ENCODE data around the gene ACBD4.

Gene ACBD4

DNA sequence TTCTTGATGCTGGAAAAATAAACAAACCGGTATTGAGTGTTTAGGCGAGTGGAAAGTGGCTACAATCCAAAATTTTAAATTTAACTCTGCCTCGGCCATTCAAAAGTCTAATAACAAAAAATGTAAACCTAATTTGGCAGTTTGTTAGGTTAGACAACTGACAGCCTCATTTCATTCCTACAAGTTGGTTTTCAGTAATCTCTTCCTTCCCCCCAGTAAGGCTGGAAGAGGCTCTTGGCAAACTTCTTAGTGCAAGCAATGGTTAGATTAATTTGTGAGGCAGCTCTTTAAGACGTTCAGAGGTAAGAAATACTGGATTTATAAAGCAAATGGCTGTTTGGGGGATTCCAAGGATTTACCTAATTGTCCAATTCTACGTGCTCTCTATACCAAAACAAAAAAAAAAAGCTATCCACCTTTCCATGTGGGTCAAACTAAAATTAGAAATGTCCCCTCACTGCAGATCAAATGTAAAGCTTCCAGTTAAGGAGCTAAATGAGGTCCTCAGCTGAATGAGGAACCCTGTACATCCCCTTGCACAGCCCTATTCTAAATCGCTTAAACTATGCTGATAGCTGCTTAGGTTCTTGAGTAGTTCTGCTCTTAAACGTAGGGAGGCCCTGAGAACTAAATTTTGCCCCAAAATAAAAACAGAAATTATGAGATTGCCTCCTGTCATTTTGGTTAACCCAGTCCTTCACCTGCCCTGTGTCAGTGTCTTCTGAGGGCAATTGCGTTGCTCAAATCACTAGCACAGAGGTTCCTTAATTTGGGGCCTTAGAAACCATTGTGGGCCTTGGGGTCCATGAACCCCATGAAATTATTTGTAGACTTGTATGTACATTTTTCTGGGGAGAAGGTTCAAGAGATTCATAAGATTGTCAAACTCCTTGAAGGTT, 15.7 kb downstream of the ACBD4 start:
- Mint-ChIP-seq H3K27me3 (no peaks in the 10 kb centered on the region), H3K4me1 (ENCODE audit: low read depth) (peaks cover 47% of the 10 kb centered on the region), H3K9me3 (no peaks in the 10 kb centered on the region), H3K27ac (peak overlapping the region; percentile 60), H3K4me3 (peak overlapping the region; percentile 55), H3K36me3 (ENCODE audit: low read depth) (peaks cover 43% of the 10 kb centered on the region)
- intact Hi-C loops (cut with micrococcal nuclease), result no loop called here

DNA sequence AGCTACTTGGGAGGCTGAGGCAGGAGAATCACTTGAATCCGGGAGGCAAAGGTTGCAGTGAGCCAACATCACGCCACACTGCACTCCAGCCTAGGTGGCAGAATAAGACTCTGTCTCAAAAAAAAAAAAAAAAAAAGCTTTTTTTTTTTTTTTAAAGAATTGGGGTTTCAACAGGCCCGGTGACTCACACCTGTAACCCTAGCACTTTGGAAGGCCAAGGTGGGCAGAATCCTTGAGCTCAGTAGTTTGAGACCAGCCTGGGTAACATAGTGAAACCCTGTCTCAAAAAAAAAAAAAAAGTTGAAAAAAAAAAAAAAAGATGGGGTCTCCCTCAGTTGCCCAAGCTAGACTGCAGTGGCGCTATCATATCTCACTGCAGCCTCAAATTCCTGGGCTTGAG, 19.5 kb downstream of the ACBD4 start:
- peaks cover 31% of the 10 kb centered on the region for H3K36me3 Mint-ChIP-seq (ENCODE audit: low read depth)
- H3K27ac Mint-ChIP-seq, result peak overlapping the region; percentile 25
- H3K4me3 Mint-ChIP-seq, result no peak overlapping the region
- H3K9me3 Mint-ChIP-seq, result no peaks in the 10 kb centered on the region
- intact Hi-C loops (cut with micrococcal nuclease), result no loop called here
- H3K4me1 Mint-ChIP-seq (ENCODE audit: low read depth), result peaks cover 50% of the 10 kb centered on the region
- no peaks in the 10 kb centered on the region for H3K27me3 Mint-ChIP-seq

DNA sequence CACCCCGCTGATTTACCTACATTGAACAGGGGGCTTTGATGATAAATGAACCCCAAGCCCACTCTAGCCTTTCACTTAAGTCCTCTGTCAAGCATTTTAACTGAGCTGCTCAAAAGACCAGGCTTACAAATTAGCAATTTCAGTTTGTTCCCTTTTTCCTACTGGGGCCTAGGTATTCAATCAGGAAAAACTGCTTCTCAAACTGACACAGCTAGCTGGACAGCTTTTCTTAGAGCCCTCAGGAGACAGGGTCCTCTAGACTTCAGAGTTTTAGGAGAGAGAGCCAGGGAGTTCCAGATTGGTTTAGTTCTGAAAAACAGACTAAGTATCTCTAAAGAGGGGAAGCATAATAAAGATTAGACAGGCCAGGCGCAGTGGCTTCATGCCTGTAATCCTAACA, 20.0 kb downstream of the ACBD4 start:
- Mint-ChIP-seq H3K4me3 (no peak overlapping the region), H3K9me3 (no peaks in the 10 kb centered on the region), H3K27me3 (no peaks in the 10 kb centered on the region), H3K27ac (peak overlapping the region; percentile 25), H3K36me3 (ENCODE audit: low read depth) (peaks cover 30% of the 10 kb centered on the region), H3K4me1 (ENCODE audit: low read depth) (peaks cover 51% of the 10 kb centered on the region)
- intact Hi-C loops (cut with micrococcal nuclease), result no loop called here

DNA sequence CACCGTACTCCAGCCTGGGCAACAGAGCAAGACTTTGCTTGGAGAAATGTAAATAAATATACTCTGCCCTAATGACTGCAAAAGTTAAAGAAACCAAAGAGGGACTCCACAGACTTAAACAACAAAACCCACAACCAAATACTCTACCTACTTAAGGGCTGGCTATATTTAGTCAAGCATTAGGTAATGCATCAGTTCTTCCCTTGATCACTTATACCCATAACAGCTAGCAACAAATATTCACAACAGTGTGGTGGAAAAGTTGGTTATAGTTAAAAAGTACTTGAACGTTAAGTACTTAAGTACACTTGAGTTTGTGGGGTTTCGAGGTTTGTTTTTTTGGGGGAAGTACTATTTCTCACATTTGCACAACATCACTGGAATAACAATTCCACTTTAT, 20.8 kb downstream of the ACBD4 start:
- Mint-ChIP-seq H3K9me3 (no peaks in the 10 kb centered on the region), H3K27ac (no peak overlapping the region), H3K4me1 (ENCODE audit: low read depth) (peaks cover 47% of the 10 kb centered on the region)

DNA sequence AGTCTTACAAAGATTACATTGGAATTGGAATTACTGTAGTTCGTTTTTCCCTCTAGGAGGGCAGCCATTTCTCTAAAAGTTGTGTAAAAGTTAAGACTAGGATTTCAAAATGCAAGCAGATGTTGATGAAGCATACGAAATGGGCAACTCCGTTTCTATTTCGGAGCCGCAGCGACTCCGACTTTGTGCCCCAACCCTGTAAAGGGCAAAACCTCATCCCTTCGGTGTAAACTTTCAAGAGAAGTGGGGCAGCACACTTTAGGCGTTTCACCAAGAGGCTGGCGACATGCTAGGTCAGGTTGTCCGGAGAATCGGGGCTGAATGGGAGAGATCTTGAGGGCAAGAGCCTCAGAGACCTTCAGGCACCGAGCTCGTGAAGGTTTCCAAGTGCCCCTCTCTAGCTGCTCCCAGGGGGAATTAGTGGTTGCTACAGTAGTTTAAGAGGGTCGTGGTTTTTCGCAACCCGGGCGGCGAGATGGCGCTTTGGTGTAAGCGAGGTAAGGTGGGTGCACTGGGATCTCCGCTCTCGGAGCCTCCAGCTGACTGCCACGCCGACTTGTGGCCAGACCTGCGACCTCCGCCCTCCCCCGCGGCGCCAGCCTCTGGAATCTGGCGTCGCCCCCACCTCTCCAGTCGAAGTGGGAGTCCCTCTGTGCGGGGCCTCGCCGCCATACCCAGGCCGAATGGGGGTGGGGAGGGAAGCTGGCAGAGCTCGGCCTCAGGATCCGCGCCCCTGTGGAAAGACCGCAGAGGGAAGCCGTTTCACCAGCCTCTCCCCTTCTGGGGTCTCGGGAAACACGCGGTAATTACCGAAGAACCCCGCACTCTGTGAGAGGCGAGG, 25.2 kb downstream of the ACBD4 start:
- Mint-ChIP-seq H3K9me3 (no peaks in the 10 kb centered on the region), H3K27me3 (no peaks in the 10 kb centered on the region), H3K4me3 (peak overlapping the region; percentile 99), H3K36me3 (ENCODE audit: low read depth) (peaks cover 36% of the 10 kb centered on the region), H3K27ac (peak overlapping the region; percentile 97), H3K4me1 (ENCODE audit: low read depth) (peaks cover 55% of the 10 kb centered on the region)
- intact Hi-C loops (cut with micrococcal nuclease), result loop anchor here (1.0 kb wide), 2 partner anchors 12 kb away; partner anchors contain the start of gene HEXIM1

More for the DNA sequence above, 20.8 kb downstream of the ACBD4 start:
- Mint-ChIP-seq H3K4me3 (no peak overlapping the region), H3K27me3 (no peaks in the 10 kb centered on the region), H3K36me3 (ENCODE audit: low read depth) (peaks cover 38% of the 10 kb centered on the region)
- intact Hi-C loops (cut with micrococcal nuclease), result no loop called here

DNA sequence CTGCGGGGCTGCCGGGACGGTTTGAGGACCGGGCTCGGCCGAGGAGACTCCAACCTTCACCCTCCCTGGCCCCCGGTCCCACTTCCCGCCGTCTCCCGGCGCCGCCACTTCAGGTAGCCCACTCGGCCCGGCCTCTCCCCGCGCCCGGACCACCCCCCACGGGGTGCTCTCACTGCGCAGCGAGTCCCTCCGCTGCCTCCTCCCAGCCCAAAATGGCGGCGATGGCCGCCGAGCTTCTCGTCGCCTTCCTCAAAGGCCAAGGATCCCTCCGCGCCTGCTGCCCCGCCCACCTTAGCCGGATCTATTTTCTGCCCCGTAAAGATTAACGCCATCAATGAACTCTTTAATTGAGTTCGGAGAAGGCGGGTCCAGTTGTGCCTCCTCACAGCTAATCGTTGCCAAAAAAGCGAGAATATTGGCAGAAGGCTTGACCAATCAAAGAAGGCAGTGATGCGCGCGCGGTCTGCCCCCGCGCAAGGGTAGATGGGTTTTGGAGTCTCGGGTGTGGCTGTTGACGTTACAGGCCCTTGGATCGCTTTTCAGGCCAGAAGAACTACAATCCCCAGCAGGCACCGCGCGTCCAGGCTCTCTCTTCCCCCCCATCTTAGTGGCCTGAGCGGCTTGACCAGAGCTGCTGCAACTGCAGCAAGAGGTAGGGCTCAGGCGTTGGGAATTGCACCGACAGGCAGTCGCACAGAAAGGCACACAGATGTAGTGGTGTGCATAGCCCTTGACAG, 26.0 kb downstream of the ACBD4 start, which contains the start of gene HEXIM2:
HEXIM2 (plus strand) TSS at position 588 of the 737 bp plus-strand sequence. CDS start 919 bp downstream, outside the sequence.
- Mint-ChIP-seq H3K4me1 (ENCODE audit: low read depth) (peaks cover 57% of the 10 kb centered on the region), H3K27me3 (no peaks in the 10 kb centered on the region)

DNA sequence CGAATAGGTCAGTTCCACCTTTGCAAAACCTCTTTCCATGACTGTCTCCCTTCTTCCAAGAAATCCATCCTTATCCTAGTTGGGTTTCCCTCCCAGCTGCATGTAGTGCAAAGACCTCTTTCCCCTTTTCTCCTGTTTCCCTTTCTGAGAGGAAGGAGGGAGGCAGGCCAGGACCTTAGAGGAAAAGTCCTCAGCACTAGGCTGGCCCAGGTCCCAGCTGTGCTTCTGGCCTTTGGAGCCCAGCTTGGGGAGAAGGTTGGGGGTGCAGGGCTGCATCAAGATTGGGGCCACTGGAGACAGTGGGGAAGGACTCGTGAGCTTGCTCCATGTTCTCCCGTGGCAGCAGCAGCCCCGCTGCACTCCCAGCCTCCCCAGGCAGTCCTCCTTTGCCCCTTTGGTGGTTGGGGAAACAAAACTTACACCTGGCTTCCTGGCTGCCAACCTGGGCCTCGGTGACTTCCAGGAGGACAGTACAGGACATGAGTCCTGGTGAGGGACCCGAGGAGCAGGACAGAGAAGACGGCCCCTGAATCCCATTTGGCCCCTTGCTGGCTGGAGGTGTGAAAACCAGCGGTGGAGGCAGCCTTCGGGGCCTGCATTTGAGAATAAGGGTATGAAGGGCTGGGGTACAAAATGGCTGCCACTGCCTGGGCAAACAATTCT, 26.7 kb downstream of the ACBD4 start:
- Mint-ChIP-seq H3K9me3 (no peaks in the 10 kb centered on the region), H3K27ac (peak overlapping the region; percentile 97), H3K4me3 (peak overlapping the region; percentile 99), H3K4me1 (ENCODE audit: low read depth) (peaks cover 59% of the 10 kb centered on the region), H3K27me3 (no peaks in the 10 kb centered on the region), H3K36me3 (ENCODE audit: low read depth) (peaks cover 30% of the 10 kb centered on the region)
- intact Hi-C loops (cut with micrococcal nuclease), result no loop called here

More for the DNA sequence above, 26.0 kb downstream of the ACBD4 start, which contains the start of gene HEXIM2:
- Mint-ChIP-seq H3K9me3 (no peaks in the 10 kb centered on the region), H3K4me3 (peak within 1 kb of the TSS; percentile 99), H3K36me3 (ENCODE audit: low read depth) (peaks cover 36% of the 10 kb centered on the region), H3K27ac (peak within 1 kb of the TSS; percentile 97)
- intact Hi-C loops (cut with micrococcal nuclease), result loop anchor here (1.0 kb wide), 2 partner anchors 11 to 13 kb away; partner anchors contain the start of gene HEXIM1

DNA sequence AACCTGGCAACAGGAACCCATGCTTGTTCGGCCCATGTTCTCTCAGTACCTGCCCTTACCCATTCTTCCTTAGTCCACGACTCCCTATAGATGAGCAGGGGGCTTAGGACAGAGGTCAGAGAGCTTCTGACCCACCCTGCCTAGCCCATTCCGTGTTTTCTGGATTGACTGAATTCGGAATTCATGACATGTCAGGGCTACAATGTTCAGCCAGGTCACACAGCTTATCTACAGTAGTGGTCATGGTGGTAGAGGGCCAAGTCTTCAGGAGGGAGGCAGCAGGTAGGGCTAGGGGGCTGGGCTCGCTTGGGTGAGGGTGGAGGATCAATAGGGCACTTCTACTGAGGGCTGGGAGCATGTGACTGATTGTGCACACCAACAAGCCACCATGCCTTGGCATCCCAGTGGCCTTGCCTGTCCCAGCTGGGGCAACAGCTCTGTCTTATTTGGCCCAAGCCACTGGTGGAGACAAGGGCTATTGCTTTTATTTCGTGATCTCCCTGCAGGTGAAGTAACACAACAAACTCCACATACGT, 29.3 kb downstream of the ACBD4 start:
- H3K27me3 Mint-ChIP-seq, result no peaks in the 10 kb centered on the region
- no peaks in the 10 kb centered on the region for H3K9me3 Mint-ChIP-seq
- no peak overlapping the region for H3K4me3 Mint-ChIP-seq
- H3K27ac Mint-ChIP-seq, result peak overlapping the region; percentile 48
- intact Hi-C loops (cut with micrococcal nuclease), result no loop called here
- H3K36me3 Mint-ChIP-seq (ENCODE audit: low read depth), result peaks cover 26% of the 10 kb centered on the region
- H3K4me1 Mint-ChIP-seq (ENCODE audit: low read depth), result peaks cover 38% of the 10 kb centered on the region

DNA sequence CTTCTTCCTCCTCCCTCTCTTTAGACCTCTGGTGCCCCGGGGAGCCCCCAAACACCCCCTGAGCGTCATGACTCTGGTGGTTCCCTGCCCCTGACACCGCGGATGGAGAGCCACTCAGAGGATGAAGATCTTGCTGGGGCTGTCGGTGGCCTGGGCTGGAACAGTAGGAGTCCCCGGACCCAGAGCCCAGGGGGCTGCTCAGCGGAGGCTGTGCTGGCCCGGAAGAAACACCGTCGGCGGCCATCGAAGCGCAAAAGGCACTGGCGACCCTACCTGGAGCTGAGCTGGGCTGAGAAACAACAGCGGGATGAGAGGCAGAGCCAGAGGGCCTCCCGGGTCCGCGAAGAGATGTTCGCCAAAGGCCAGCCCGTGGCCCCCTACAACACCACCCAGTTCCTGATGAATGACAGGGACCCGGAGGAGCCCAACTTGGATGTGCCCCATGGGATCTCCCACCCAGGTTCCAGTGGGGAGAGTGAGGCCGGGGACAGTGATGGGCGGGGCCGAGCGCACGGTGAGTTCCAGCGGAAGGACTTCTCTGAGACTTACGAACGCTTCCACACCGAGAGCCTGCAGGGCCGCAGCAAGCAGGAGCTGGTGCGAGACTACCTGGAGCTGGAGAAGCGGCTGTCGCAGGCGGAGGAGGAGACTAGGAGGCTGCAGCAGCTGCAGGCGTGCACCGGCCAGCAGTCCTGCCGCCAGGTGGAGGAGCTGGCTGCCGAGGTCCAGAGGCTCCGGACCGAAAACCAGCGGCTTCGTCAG, 33.7 kb downstream of the ACBD4 start:
- peaks cover 57% of the 10 kb centered on the region for H3K4me1 Mint-ChIP-seq (ENCODE audit: low read depth)
- no peaks in the 10 kb centered on the region for H3K27me3 Mint-ChIP-seq
- H3K4me3 Mint-ChIP-seq, result no peak overlapping the region
- peaks cover 13% of the 10 kb centered on the region for H3K36me3 Mint-ChIP-seq (ENCODE audit: low read depth)
- intact Hi-C loops (cut with micrococcal nuclease), result no loop called here
- no peaks in the 10 kb centered on the region for H3K9me3 Mint-ChIP-seq
- H3K27ac Mint-ChIP-seq, result peak overlapping the region; percentile 93

DNA sequence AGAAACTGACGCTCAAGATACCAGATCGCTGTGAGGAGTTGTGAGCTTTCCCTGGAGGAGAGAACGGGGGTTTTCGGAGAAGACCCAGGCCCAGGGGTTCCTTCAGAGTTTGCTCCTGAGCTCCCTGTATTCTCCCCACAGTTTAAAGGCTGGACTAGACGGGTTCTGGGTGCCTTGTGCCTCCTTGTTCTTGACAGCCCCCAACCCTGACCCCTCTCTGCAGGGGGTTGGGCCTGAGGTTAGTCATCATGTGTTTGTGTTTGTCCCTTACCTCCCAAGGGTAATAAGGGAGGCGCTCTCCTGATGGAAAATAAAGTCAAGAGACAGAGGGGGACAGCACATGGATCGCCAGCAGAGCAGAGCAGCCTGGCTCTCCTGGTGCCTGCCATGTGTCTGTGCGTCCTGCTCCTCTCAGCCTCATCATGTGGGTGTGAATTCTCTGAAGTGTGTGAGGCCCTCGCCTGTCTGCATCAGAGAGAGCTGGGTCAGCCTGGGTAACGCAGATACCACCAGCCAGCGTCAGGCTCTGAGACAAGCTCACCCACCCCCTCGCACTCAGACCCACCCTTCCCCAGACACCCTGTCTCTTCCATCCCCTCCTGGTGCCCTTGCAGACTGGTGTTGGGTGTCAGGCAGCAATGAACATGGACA, 34.9 kb downstream of the ACBD4 start:
- intact Hi-C loops (cut with micrococcal nuclease), result no loop called here
- Mint-ChIP-seq H3K4me1 (ENCODE audit: low read depth) (peaks cover 48% of the 10 kb centered on the region), H3K4me3 (peak overlapping the region; percentile 75), H3K36me3 (ENCODE audit: low read depth) (peaks cover 13% of the 10 kb centered on the region), H3K27me3 (no peaks in the 10 kb centered on the region), H3K27ac (peak overlapping the region; percentile 93), H3K9me3 (no peaks in the 10 kb centered on the region)

DNA sequence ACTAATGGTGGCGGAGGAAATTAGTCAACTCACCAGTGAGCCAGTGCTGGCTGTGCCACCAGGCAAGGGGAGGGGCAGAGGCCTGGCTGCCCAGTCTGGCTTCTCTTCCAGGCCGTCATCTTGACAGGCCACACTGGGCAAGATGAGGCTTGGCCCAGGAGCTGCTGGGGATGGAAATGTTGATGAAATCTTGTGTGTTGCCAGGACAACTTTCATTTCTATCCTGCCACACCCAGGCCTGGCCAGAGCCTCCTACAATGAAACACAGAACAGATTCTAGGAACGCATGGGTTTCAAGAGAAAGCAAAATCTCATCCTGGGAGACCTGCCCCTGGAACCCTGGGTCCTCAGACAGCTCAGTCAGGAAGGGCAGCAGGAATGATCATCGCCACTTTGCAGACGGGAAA, 35.4 kb downstream of the ACBD4 start:
- Mint-ChIP-seq H3K4me3 (peak overlapping the region; percentile 75), H3K36me3 (ENCODE audit: low read depth) (peaks cover 13% of the 10 kb centered on the region), H3K27me3 (no peaks in the 10 kb centered on the region), H3K4me1 (ENCODE audit: low read depth) (peaks cover 51% of the 10 kb centered on the region), H3K9me3 (no peaks in the 10 kb centered on the region), H3K27ac (peak overlapping the region; percentile 93)
- intact Hi-C loops (cut with micrococcal nuclease), result no loop called here

Measured in dendritic cell treated with granulocyte-macrophage colony-stimulating factor and Interleukin-4, amounts not matched to agents 40 ng/mL and 50 ng/mL, for 4 days (primary cell).